BLaER1 treated with 17β-estradiol and CSF1 and Interleukin-3, amounts not matched to agents 10 nM and 100 nM (cell line): ENCODE results near the gene P2RX6.
"Not testable (repeated sequence)": the region's sequence is repeated elsewhere in the genome, so short reads cannot be mapped to it uniquely, and the experiment has no call there.

ENCODE experiments used
- H3K27ac ChIP-seq, 11 experiments: shearing (Covaris generic); formaldehyde crosslinking; 2 replicates each; pipeline ENCODE4 v1.8.1; 2022
- H3K27me3 ChIP-seq, 11 experiments: shearing (Covaris generic); formaldehyde crosslinking; 2 replicates each; pipeline ENCODE4 v1.8.1; 2022
- H3K36me3 ChIP-seq, 11 experiments: shearing (Covaris generic); formaldehyde crosslinking; 2 replicates each; pipeline ENCODE4 v1.8.1; 2022
- H3K4me1 ChIP-seq, 10 experiments: shearing (Covaris generic); formaldehyde crosslinking; 2 replicates each; pipeline ENCODE4 v1.8.1; 2022
- H3K4me2 ChIP-seq, 11 experiments: shearing (Covaris generic); formaldehyde crosslinking; 2 replicates each; pipeline ENCODE4 v1.8.1; 2022
- H3K4me3 ChIP-seq, 10 experiments: shearing (Covaris generic); formaldehyde crosslinking; 2 replicates each; pipeline ENCODE4 v1.8.1; 2022
- H3K9ac ChIP-seq, 11 experiments: shearing (Covaris generic); formaldehyde crosslinking; 2 replicates each; pipeline ENCODE4 v1.8.1; 2022
- H3K9me3 ChIP-seq, 11 experiments: shearing (Covaris generic); formaldehyde crosslinking; replicated peaks in 1 of 11; 2 replicates each; pipeline ENCODE4 v1.8.1; 2022
- H4K20me1 ChIP-seq, 11 experiments: shearing (Covaris generic); formaldehyde crosslinking; 2 replicates each; pipeline ENCODE4 v1.8.1; 2022
- Cebpa-rat ChIP-seq, 11 experiments: shearing (Covaris generic); IDR thresholded peaks; 2 replicates each; pipeline ENCODE4 v1.8.1; 2022

Gene P2RX6

DNA sequence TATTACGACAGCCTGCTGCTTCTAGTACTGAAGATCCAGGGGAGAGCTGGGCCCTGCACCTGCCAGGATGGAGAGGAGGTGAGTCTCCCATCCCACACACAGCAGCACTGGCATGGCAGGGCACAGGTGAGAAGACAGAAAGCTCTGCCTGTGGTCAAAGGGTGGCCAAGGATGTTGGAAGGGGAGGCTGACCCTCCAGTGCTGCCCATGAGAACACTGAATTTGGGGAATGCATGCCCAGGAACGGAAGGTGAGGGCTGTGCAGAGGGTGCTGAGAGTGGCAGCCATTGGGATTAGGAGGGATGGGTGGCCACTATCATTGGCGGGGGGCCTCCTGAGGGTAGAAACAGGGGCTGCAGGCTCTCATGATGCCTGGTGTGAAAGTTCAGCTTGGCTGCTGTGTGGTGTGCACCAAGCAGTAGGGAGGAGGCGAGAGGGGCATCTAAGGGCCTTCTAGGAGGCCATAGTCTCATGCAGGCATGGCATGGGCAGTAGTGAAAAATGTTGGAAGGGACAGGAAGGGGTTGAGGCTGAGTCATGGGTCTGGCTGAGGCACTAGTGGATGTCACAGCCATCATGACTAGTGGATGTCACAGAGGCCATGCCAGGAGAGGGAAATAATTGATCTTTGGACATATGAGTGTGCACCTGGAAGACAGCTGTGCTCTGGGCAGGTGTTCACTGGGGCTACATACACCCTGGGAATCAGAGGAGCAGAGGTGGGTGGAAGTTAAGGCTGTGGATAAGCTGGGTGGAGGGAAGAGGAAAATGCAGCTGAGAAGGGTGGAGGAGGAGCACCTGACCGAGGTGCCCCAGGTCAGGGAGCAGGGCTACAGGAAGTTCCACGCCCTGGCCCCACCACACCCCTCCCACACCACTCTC is 28.3 kb downstream of the P2RX6 start:
- no peaks in the 10 kb centered on the region for H3K27me3 ChIP-seq
- H4K20me1 ChIP-seq = peaks cover 0 to 5% (median 0%) of the 10 kb centered on the region in 11 experiments; a peak in 3 of 22 replicates
- TF ChIP-seq Cebpa-rat (IDR thresholded peaks at IDR 0.05) = no peak
- H3K36me3 ChIP-seq = no peaks in the 10 kb centered on the region
- no peak overlapping the region for H3K27ac ChIP-seq
- H3K4me1 ChIP-seq = peaks cover 24 to 39% (median 36%) of the 10 kb centered on the region in 10 experiments
- H3K9ac ChIP-seq = no peak overlapping the region
- H3K4me2 ChIP-seq = peak overlapping the region in 9 of 11 experiments; percentile 89 to 99 (median 94); a peak in 15 of 22 replicates
- no peaks in the 10 kb centered on the region for H3K9me3 ChIP-seq
- H3K4me3 ChIP-seq = no peak overlapping the region

DNA sequence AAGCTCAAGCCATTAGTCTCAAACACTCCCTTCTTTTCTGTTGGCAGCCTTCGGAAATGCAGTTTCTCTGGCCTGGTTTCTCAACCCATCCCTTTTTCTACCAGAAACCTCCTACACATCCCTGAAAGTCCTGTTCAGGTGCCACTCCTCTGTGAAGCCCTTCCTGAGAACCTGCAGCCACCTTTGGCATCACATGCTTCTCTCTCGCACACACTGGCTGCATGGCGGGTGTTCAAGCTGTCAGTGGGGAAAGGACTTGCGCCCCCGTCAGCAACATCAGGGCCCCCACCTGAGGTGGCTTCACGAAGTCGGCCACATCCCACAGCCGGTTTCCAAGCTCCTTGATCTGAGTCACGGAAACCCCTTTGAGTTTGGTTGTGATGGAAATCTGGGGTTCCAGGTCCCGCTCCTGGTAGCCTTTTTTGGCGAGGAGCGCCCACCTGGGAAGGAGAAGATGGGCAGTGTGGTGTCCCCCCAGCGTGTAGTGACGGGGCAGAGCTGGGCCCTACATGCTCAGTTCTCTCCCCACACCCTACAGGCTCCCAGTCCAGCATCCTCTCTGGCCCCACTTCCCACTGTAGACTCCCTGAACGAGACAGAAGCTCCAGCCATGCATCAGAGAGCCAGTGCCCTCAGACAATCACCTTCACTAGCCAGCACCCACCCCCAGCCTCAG is 29.0 kb downstream of the P2RX6 start:
- no peaks in the 10 kb centered on the region for H3K9me3 ChIP-seq
- peak overlapping the region in 4 of 11 experiments; percentile 23 to 54 (median 31); a peak in 2 of 22 replicates for H3K9ac ChIP-seq
- TF ChIP-seq Cebpa-rat (IDR thresholded peaks at IDR 0.05) = no peak
- peaks cover 24 to 35% (median 33%) of the 10 kb centered on the region in 10 experiments for H3K4me1 ChIP-seq
- H3K27me3 ChIP-seq = no peaks in the 10 kb centered on the region
- H3K27ac ChIP-seq = peak overlapping the region in 6 of 11 experiments; percentile 45 to 78 (median 56); a peak in 9 of 22 replicates
- H3K36me3 ChIP-seq = no peaks in the 10 kb centered on the region
- H3K4me3 ChIP-seq = 0 out of 20 replicates have a peak overlapping the region, but pooled peaks of 1 of the 10 experiments have one; percentile 4
- peaks cover 0 to 5% (median 0%) of the 10 kb centered on the region in 11 experiments; a peak in 3 of 22 replicates for H4K20me1 ChIP-seq
- H3K4me2 ChIP-seq = peak overlapping the region; percentile 87 to 99 (median 93)

DNA sequence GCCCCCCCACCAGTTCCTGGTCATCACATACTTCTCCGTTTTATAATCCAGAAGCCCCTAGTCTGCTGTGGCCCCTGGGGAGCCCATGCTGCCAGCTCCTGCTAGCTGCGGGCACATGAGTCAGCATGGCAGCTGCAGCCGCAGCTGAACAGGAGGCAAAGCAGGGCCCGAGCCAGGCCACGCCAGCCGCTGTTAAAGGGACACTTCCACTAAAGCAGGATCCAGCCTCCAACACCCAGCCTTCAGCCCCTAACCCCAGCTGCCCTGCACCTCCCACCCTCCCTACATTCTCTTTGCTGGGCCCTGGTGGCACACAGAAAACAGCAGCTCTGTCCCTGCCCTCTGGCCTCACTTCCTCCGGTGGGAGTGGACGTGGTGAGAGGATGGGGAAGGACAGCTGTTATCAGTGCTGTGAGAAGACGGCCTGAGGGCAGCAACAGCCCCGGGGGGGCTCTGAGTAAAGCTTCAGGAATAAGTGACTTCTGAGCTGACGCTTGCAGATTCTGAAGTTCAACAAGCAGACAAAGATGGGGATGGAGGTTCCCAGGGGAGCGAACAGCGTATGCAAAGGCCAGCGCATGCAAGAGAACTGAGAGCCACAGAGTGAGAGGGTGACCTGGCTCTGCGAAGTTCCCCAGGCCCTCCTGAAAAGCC is 30.1 kb downstream of the P2RX6 start:
- Histone ChIP-seq H3K36me3 (no peaks in the 10 kb centered on the region), H3K27me3 (no peaks in the 10 kb centered on the region), H3K27ac (peak overlapping the region in 10 of 11 experiments; percentile 15 to 78 (median 64); a peak in 17 of 22 replicates), H4K20me1 (peaks cover 0 to 5% (median 0%) of the 10 kb centered on the region in 11 experiments; a peak in 3 of 22 replicates), H3K4me1 (peaks cover 24 to 35% (median 33%) of the 10 kb centered on the region in 10 experiments), H3K9me3 (no peaks in the 10 kb centered on the region), H3K4me2 (peak overlapping the region; percentile 87 to 99 (median 93)), H3K4me3 (peak overlapping the region in 9 of 10 experiments; percentile 39 to 62 (median 50); a peak in 18 of 20 replicates), H3K9ac (peak overlapping the region in 10 of 11 experiments; percentile 32 to 73 (median 52); a peak in 17 of 22 replicates)
- TF ChIP-seq Cebpa-rat (IDR thresholded peaks at IDR 0.05) = no peak

DNA sequence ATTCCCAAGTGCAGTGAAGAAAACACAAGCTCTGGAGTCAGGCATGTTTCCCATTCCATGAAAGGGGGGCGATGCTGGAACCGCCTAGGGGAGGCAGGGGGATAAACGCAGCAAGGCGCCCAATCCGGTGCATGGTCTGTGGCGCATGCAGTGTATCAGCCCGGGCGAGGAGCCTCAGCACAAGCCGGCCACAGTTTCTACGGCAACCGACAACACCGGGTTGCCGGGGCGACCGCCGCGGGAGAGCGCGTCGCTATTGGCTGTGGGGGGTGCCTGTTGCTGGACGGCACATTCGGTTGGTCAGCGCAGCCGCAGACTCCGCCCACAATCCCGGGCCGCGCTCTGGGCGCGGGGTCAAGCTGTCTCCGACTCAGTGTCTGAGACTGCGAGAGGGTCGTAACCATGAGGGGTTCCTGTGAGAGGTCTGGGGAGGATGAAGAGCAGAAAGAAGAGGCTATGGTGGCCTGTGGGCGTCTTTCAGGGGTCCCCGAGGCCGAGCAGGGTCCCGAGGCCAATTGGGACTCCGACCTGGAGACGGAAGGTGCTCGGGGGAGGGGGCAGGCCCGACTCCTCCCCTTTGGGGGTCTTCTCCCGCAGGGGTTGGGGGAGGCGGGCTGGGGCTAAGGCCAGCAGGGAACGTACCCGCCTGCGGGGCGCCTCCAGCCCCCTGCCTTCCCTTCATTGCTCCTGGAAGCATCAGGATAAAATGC is 30.8 kb downstream of the P2RX6 start, which contains the start of gene LRRC74B:
LRRC74B (plus strand) TSS at position 362 of the 710 bp plus-strand sequence; CDS start at position 403, 41 bp downstream.
- H3K36me3 ChIP-seq = no peaks in the 10 kb centered on the region
- H3K9ac ChIP-seq = peak within 1 kb of the TSS in 10 of 11 experiments; percentile 32 to 73 (median 52); a peak in 18 of 22 replicates
- H3K4me2 ChIP-seq = peak within 1 kb of the TSS; percentile 87 to 99 (median 93)
- no peaks in the 10 kb centered on the region for H3K27me3 ChIP-seq
- peak within 1 kb of the TSS in 10 of 11 experiments; percentile 15 to 78 (median 64); a peak in 17 of 22 replicates for H3K27ac ChIP-seq
- H3K9me3 ChIP-seq = no peaks in the 10 kb centered on the region
- peaks cover 0 to 5% (median 0%) of the 10 kb centered on the region in 11 experiments; a peak in 3 of 22 replicates for H4K20me1 ChIP-seq
- peaks cover 25 to 35% (median 33%) of the 10 kb centered on the region in 10 experiments for H3K4me1 ChIP-seq
- no peak for TF ChIP-seq Cebpa-rat (IDR thresholded peaks at IDR 0.05)
- peak within 1 kb of the TSS; percentile 15 to 62 (median 48); a peak in 18 of 20 replicates for H3K4me3 ChIP-seq

DNA sequence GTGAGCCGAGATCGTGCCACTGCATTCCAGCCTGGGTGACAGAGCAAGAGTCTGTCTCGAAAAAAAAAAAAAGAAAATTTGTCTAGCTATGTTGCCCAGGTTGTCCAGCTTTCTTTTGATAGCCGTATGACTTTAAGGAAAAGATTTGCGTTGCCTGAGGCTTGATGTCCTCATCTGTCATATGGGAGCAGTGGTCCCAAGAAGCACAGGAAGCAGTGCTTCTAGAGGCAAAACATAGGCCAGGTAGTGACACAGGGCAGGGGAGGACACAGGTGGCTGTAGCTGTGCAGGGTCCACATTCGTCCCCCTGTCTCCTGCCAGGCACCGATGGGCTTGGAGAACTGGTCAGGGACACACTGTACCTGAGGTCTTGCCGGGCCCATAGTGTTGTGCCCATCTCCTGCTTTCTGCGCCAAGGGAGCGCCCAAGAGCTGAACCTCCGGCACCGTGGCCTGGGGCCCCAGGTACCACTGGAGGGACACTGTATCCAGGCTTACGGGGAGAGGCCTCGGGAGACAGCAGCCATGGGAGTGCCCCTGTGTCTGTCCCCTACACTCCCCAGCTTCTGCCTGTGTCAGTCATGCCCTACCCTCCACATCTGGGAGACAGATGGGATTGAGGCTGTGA is 32.2 kb downstream of the P2RX6 start:
- H3K4me2 ChIP-seq = no peak overlapping the region
- peaks cover 0 to 7% (median 0%) of the 10 kb centered on the region in 11 experiments; a peak in 3 of 22 replicates for H4K20me1 ChIP-seq
- H3K9ac ChIP-seq = no peak overlapping the region
- no peaks in the 10 kb centered on the region for H3K9me3 ChIP-seq
- peaks cover 32 to 49% (median 42%) of the 10 kb centered on the region in 10 experiments for H3K4me1 ChIP-seq
- TF ChIP-seq Cebpa-rat (IDR thresholded peaks at IDR 0.05) = no peak
- no peaks in the 10 kb centered on the region for H3K27me3 ChIP-seq
- H3K27ac ChIP-seq = no peak overlapping the region
- H3K36me3 ChIP-seq = no peaks in the 10 kb centered on the region
- H3K4me3 ChIP-seq = no peak overlapping the region

DNA sequence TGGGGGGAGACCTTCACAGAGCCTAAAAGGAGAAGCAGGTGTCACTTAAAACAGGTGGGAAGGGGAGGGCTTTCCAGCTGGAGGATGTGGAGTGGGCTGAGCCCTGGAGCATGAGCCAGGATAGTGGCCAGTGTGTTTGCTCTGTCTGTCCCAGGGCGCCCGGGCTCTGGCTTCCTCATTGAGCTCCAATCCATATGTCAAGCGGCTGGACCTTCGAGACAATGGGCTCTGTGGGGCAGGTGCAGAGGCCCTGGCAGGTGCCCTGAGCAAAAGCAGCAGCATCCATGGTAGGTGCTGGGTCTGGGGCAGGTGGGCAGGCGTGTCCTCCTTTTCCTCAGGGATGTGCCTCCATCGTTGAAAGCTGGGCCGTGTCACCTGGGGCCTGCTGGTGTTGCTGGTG is 32.8 kb downstream of the P2RX6 start:
- no peak for TF ChIP-seq Cebpa-rat (IDR thresholded peaks at IDR 0.05)
- Histone ChIP-seq H3K27me3 (no peaks in the 10 kb centered on the region), H3K4me1 (peaks cover 32 to 55% (median 42%) of the 10 kb centered on the region in 10 experiments), H3K9me3 (no peaks in the 10 kb centered on the region), H3K36me3 (no peaks in the 10 kb centered on the region), H3K4me3 (no peak overlapping the region), H4K20me1 (peaks cover 0 to 7% (median 0%) of the 10 kb centered on the region in 11 experiments; a peak in 3 of 22 replicates), H3K27ac (no peak overlapping the region), H3K9ac (no peak overlapping the region), H3K4me2 (no peak overlapping the region)

DNA sequence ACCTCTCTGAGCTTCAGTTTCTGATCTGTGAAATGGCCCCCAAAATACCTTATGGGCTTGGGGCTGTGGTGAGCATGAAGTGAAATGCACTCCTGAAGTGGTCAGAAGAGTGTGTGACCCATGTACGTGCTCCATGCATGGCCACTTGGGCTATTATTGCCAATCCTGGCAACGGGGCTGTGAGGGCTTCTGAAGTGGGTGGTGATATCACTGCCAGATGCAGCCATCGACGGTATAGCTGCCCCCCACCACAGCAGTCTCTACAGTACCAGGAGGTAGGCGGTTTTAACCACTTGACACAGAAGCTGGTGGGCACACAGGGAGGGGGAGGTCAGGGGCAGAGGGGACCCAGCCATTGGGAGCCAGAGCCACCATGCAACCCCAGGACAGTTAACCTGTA is 33.5 kb downstream of the P2RX6 start:
- not testable (repeated sequence) for H4K20me1 ChIP-seq

DNA sequence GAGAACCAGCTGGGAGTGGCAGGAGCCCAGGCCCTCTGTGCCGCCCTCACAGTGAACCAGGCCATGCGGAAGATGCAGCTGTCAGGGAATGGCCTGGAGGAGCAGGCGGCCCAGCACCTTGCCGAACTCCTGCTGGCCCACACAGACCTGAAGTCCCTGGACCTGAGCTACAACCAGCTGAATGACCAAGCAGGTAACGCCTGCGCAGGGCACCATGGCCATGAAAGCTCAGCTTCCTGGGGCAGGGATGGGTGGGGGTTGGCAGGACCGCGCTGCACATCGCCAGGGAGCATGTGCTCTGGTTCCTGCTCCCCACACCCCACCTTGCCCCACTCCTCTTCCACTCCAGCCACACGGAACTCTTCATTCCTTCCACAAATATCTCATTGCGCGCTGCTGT is 34.0 kb downstream of the P2RX6 start:
- H3K4me1 ChIP-seq = peaks cover 20 to 54% (median 40%) of the 10 kb centered on the region in 10 experiments
- not testable (repeated sequence) for H4K20me1 ChIP-seq, H3K4me2 ChIP-seq, H3K27me3 ChIP-seq, H3K36me3 ChIP-seq, H3K9me3 ChIP-seq, H3K27ac ChIP-seq, H3K9ac ChIP-seq, H3K4me3 ChIP-seq

More for the DNA sequence above, 33.5 kb downstream of the P2RX6 start:
- not testable (repeated sequence) for H3K9ac ChIP-seq, H3K4me2 ChIP-seq, H3K27me3 ChIP-seq, H3K4me3 ChIP-seq, H3K36me3 ChIP-seq, H3K27ac ChIP-seq, H3K9me3 ChIP-seq
- peaks cover 26 to 55% (median 41%) of the 10 kb centered on the region in 10 experiments for H3K4me1 ChIP-seq
